ENCODE results near the gene SGMS1. TPM values are rescaled to one million over a fixed set of nuclear protein-coding genes. Genes with fewer than 3 reads are reported as not detected.

SGMS1 gene
- total RNA-seq, 2 donors from 2014 or later, result 19.4 to 19.5 TPM

GRCh38 chr10:50610368-50610767 is 13.4 kb downstream of the SGMS1 start:
- Histone ChIP-seq H3K4me1 (no peaks in the 10 kb centered on the region), H3K9ac (ENCODE audit: low read depth in 2 of 2, low read length in 2 of 2) (no peak overlapping the region), H3K9me3 (no peaks in the 10 kb centered on the region), H3K27ac (no peak overlapping the region), H3K27me3 (no peaks in the 10 kb centered on the region), H3K36me3 (no peaks in the 10 kb centered on the region), H3K4me3 (no peak overlapping the region)
- TF ChIP-seq CTCF (IDR thresholded peaks at IDR 0.05), result no peak
- DNase-seq, result no peak
- intact Hi-C loops (cut with DNase I), result no loop called here

GRCh38 chr10:50607356-50607925 is 16.3 kb downstream of the SGMS1 start:
- intact Hi-C loops (cut with DNase I), result no loop called here
- no peaks in the 10 kb centered on the region for H3K27me3 ChIP-seq
- H3K4me1 ChIP-seq, result peaks cover 6% of the 10 kb centered on the region
- no peak overlapping the region for H3K27ac ChIP-seq
- H3K36me3 ChIP-seq, result no peaks in the 10 kb centered on the region
- no peak overlapping the region for H3K9ac ChIP-seq (ENCODE audit: low read depth in 2 of 2, low read length in 2 of 2)
- no peak for DNase-seq
- TF ChIP-seq CTCF (IDR thresholded peaks at IDR 0.05), result no peak
- H3K9me3 ChIP-seq, result no peaks in the 10 kb centered on the region
- H3K4me3 ChIP-seq, result no peak overlapping the region

- Histone ChIP-seq H3K4me1 (peaks cover 6% of the 10 kb centered on the region), H3K36me3 (no peaks in the 10 kb centered on the region), H3K4me3 (no peak overlapping the region), H3K9ac (ENCODE audit: low read depth in 2 of 2, low read length in 2 of 2) (no peak overlapping the region), H3K9me3 (no peaks in the 10 kb centered on the region), H3K27me3 (no peaks in the 10 kb centered on the region), H3K27ac (no peak overlapping the region)
- intact Hi-C loops (cut with DNase I), result no loop called here
- no peak for TF ChIP-seq CTCF (IDR thresholded peaks at IDR 0.05)
- DNase-seq, result no peak
Observed at GRCh38 chr10:50605951-50606270, 17.8 kb downstream of the SGMS1 start.

- no peaks in the 10 kb centered on the region for H3K36me3 ChIP-seq
- no peaks in the 10 kb centered on the region for H3K9me3 ChIP-seq
- intact Hi-C loops (cut with DNase I), result no loop called here
- no peak overlapping the region for H3K27ac ChIP-seq
- TF ChIP-seq CTCF (IDR thresholded peaks at IDR 0.05), result no peak
- no peaks in the 10 kb centered on the region for H3K27me3 ChIP-seq
- H3K9ac ChIP-seq (ENCODE audit: low read depth in 2 of 2, low read length in 2 of 2), result no peak overlapping the region
- no peak overlapping the region for H3K4me3 ChIP-seq
- peaks cover 6% of the 10 kb centered on the region for H3K4me1 ChIP-seq
- DNase-seq, result peak; percentile 54
Observed at GRCh38 chr10:50605269-50605950, 18.3 kb downstream of the SGMS1 start.

GRCh38 chr10:50604809-50605208 is 18.9 kb downstream of the SGMS1 start:
- no peak for DNase-seq
- H3K4me1 ChIP-seq, result peaks cover 6% of the 10 kb centered on the region
- no peak overlapping the region for H3K4me3 ChIP-seq
- no peak overlapping the region for H3K27ac ChIP-seq
- intact Hi-C loops (cut with DNase I), result no loop called here
- H3K27me3 ChIP-seq, result no peaks in the 10 kb centered on the region
- no peak overlapping the region for H3K9ac ChIP-seq (ENCODE audit: low read depth in 2 of 2, low read length in 2 of 2)
- H3K36me3 ChIP-seq, result no peaks in the 10 kb centered on the region
- no peak for TF ChIP-seq CTCF (IDR thresholded peaks at IDR 0.05)
- no peaks in the 10 kb centered on the region for H3K9me3 ChIP-seq
